Measurements from ENCODE around the gene COL9A1.

Gene COL9A1

GRCh38 chr6:70186461-70186860 is 116.4 kb downstream of the COL9A1 start:
- Histone ChIP-seq H3K4me2 (ENCODE audit: insufficient read depth, low read length) (no peak overlapping the region), H2AFZ (ENCODE audit: low read depth, low read length) (no peak overlapping the region), H3K9ac (ENCODE audit: low read depth, low read length) (no peak overlapping the region), H3K27me3 (ENCODE audit: insufficient read depth, low read length, poor library complexity) (no peaks in the 10 kb centered on the region), H4K20me1 (ENCODE audit: insufficient read depth, low read length) (no peaks in the 10 kb centered on the region), H3K79me2 (ENCODE audit: insufficient read depth, low read length) (no peaks in the 10 kb centered on the region), H3K36me3 (ENCODE audit: insufficient read depth, low read length) (no peaks in the 10 kb centered on the region), H3K27ac (ENCODE audit: low read length) (no peak overlapping the region), H3K4me1 (ENCODE audit: insufficient read depth, low read length) (no peaks in the 10 kb centered on the region), H3K4me3 (ENCODE audit: low read depth in 1 of 2, low read length in 2 of 2) (no peak overlapping the region), H3K9me3 (ENCODE audit: insufficient read depth, low read length, severe bottlenecking) (no peaks in the 10 kb centered on the region)
- ATAC-seq (ENCODE audit: insufficient read depth, low read depth) (no peak), DNase-seq (no peak)
- no peak for TF ChIP-seq CTCF (IDR thresholded peaks at IDR 0.05; ENCODE audit: borderline replicate concordance, extremely low read depth, low read length, poor library complexity, severe bottlenecking)
- TF ChIP-seq EZH2 (IDR thresholded peaks at IDR 0.05; ENCODE audit: borderline replicate concordance, low read depth, low read length, severe bottlenecking) = no peak

- H3K4me3 ChIP-seq (ENCODE audit: low read depth in 1 of 2, low read length in 2 of 2) = no peak overlapping the region
- H3K79me2 ChIP-seq (ENCODE audit: insufficient read depth, low read length) = no peaks in the 10 kb centered on the region
- H3K36me3 ChIP-seq (ENCODE audit: insufficient read depth, low read length) = no peaks in the 10 kb centered on the region
- H3K9me3 ChIP-seq (ENCODE audit: insufficient read depth, low read length, severe bottlenecking) = no peaks in the 10 kb centered on the region
- no peak for ATAC-seq (ENCODE audit: insufficient read depth, low read depth)
- H3K27me3 ChIP-seq (ENCODE audit: insufficient read depth, low read length, poor library complexity) = no peaks in the 10 kb centered on the region
- no peak overlapping the region for H3K27ac ChIP-seq (ENCODE audit: low read length)
- no peak overlapping the region for H3K9ac ChIP-seq (ENCODE audit: low read depth, low read length)
- no peak for TF ChIP-seq EZH2 (IDR thresholded peaks at IDR 0.05; ENCODE audit: borderline replicate concordance, low read depth, low read length, severe bottlenecking)
- no peak for TF ChIP-seq CTCF (IDR thresholded peaks at IDR 0.05; ENCODE audit: borderline replicate concordance, extremely low read depth, low read length, poor library complexity, severe bottlenecking)
- no peaks in the 10 kb centered on the region for H3K4me1 ChIP-seq (ENCODE audit: insufficient read depth, low read length)
- H3K4me2 ChIP-seq (ENCODE audit: insufficient read depth, low read length) = no peak overlapping the region
- H4K20me1 ChIP-seq (ENCODE audit: insufficient read depth, low read length) = no peaks in the 10 kb centered on the region
- no peak for DNase-seq
- H2AFZ ChIP-seq (ENCODE audit: low read depth, low read length) = no peak overlapping the region
These were observed 118.2 kb downstream of the COL9A1 start for GRCh38 chr6:70184723-70185122.

- H3K9me3 ChIP-seq (ENCODE audit: insufficient read depth, low read length, severe bottlenecking) = no peaks in the 10 kb centered on the region
- H3K4me3 ChIP-seq (ENCODE audit: low read depth in 1 of 2, low read length in 2 of 2) = no peak overlapping the region
- no peaks in the 10 kb centered on the region for H3K79me2 ChIP-seq (ENCODE audit: insufficient read depth, low read length)
- no peak overlapping the region for H3K9ac ChIP-seq (ENCODE audit: low read depth, low read length)
- H3K27me3 ChIP-seq (ENCODE audit: insufficient read depth, low read length, poor library complexity) = no peaks in the 10 kb centered on the region
- ATAC-seq (ENCODE audit: insufficient read depth, low read depth) = no peak
- H2AFZ ChIP-seq (ENCODE audit: low read depth, low read length) = no peak overlapping the region
- H3K4me2 ChIP-seq (ENCODE audit: insufficient read depth, low read length) = no peak overlapping the region
- no peaks in the 10 kb centered on the region for H3K4me1 ChIP-seq (ENCODE audit: insufficient read depth, low read length)
- TF ChIP-seq CTCF (IDR thresholded peaks at IDR 0.05; ENCODE audit: borderline replicate concordance, extremely low read depth, low read length, poor library complexity, severe bottlenecking) (no peak), EZH2 (IDR thresholded peaks at IDR 0.05; ENCODE audit: borderline replicate concordance, low read depth, low read length, severe bottlenecking) (no peak)
- DNase-seq = no peak
- no peak overlapping the region for H3K27ac ChIP-seq (ENCODE audit: low read length)
- H4K20me1 ChIP-seq (ENCODE audit: insufficient read depth, low read length) = no peaks in the 10 kb centered on the region
- no peaks in the 10 kb centered on the region for H3K36me3 ChIP-seq (ENCODE audit: insufficient read depth, low read length)
These were observed 119.3 kb downstream of the COL9A1 start for GRCh38 chr6:70183538-70183937.
